ENCODE results near the gene TUBB4A.

TUBB4A gene

DNA sequence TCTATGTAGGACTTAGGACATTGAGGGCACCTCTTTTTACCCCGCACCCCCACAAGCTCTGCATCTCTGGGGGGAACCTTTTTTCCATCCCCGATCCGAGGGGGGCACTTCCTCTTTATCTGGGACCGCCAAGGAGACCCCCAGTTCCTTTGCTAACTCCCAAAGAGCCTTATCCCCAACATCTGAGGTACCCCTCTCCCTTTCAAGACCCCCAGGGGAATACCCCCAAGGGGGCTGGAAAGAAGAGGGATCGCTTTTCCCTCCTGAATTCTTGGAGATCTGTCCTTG is 29.8 kb upstream of the TUBB4A start:
- in situ Hi-C loops (cut with HindIII; ENCODE audit: low pct_unique_long_range_greater_than_20kb, low sequenced_read_pairs) = no loop called here
- no peak for TF ChIP-seq JUND (IDR thresholded peaks at IDR 0.05; ENCODE audit: low read depth)
- no peak for DNase-seq (ENCODE audit: low read depth in 1 of 2, low spot score in 1 of 2)

DNA sequence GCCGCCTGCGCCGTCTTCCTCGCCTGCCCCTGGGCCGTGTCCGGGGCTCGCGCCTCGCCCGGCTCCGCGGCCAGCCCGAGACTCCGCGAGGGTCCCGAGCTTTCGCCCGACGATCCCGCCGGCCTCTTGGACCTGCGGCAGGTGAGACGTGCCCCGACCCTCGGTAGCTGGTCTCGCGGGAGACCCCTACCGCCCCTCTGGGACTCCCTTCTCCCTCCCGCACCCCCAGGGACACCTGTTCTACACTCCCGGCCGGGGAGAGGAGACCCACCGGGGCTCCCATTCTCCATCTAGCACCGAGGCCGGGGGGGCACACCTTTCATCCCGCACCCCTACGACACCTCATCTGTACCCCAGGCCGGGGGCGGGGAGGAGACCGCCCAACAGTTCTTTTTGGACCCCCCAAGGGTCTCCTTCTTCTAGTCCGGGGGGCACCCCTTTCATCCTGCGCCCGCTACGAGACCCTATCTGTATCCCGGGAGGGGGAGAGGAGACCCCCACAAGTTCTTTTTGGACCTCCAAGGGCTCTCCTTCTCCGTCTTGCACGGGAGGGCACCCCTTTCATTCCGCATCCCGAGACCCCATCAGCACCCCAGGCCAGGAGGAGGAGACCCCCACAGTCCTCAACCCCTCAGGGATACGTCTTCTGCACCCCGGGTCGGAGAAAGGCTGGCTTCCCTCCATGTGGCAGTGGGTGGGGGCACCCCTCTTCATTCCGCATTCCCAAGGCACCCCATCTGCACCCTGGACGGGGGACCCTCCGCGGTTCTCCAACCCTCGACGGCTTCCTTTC is 29.2 kb upstream of the TUBB4A start:
- no peak for DNase-seq (ENCODE audit: low read depth in 1 of 2, low spot score in 1 of 2)
- in situ Hi-C loops (cut with HindIII; ENCODE audit: low pct_unique_long_range_greater_than_20kb, low sequenced_read_pairs) = no loop called here
- TF ChIP-seq JUND (IDR thresholded peaks at IDR 0.05; ENCODE audit: low read depth) = no peak

DNA sequence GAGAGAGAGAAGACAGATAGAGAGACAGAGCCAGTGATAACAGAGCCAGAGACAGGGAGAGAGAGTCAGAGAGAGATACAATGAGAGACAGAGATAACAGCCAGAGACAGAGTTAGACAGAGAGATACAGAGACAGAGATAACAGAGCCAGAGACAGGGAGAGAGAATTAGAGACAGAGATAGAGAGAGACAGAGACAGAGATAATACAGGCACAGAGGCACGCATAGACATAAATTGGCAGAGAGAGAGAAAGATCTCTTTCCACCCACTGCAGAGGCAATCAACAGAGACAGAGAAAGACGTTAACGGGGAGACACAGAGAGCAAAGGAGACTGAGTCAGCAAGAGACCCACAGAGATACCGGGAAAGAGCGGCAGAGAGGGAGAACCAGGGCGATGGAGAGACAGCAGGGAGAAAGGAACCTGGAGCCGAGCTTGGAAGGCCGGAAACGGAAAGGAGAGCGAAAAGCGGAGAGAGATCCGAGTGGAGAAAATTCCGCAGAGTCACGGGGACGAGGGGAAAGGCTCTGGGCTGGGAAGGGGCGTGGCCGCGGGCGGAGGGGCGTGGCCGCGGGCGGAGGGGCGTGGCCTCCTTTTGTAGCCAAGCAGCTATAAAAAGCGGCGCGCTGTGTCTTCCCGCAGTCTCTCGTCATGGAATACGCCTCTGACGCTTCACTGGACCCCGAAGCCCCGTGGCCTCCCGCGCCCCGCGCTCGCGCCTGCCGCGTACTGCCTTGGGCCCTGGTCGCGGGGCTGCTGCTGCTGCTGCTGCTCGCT is 28.5 kb upstream of the TUBB4A start, which contains the start of gene TNFSF9:
Gene TNFSF9 (plus strand): TSS at position 641 of the 777 bp plus-strand sequence. CDS start 11 bp downstream, at position 652.
- DNase-seq (ENCODE audit: low read depth in 1 of 2, low spot score in 1 of 2) = peak; percentile 90 to 93
- in situ Hi-C loops (cut with HindIII; ENCODE audit: low pct_unique_long_range_greater_than_20kb, low sequenced_read_pairs) = no loop called here
- TF ChIP-seq JUND (IDR thresholded peaks at IDR 0.05; ENCODE audit: low read depth) = no peak

DNA sequence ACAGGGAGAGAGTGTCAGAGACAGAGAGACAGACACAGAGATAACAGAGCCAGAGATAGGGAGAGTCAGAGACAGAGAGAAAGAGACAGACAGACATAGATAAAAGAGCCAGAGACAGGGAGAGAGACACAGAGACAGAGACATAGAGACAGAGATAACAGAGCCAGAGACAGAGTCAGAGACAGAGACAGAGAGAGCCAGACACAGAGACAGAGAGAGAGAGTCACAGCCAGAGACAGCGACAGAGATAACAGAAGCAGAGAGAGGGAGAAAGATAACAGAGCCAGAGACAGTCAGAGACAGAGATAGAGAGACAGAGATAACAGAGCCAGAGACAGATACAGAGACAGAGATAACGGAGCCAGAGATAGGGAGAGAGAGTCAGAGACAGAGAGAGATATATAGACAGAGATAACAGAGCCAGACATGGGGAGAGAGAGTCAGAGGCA is 27.9 kb upstream of the TUBB4A start:
- no peak for DNase-seq (ENCODE audit: low read depth in 1 of 2, low spot score in 1 of 2)
- TF ChIP-seq JUND (IDR thresholded peaks at IDR 0.05; ENCODE audit: low read depth) = no peak
- in situ Hi-C loops (cut with HindIII; ENCODE audit: low pct_unique_long_range_greater_than_20kb, low sequenced_read_pairs) = no loop called here

DNA sequence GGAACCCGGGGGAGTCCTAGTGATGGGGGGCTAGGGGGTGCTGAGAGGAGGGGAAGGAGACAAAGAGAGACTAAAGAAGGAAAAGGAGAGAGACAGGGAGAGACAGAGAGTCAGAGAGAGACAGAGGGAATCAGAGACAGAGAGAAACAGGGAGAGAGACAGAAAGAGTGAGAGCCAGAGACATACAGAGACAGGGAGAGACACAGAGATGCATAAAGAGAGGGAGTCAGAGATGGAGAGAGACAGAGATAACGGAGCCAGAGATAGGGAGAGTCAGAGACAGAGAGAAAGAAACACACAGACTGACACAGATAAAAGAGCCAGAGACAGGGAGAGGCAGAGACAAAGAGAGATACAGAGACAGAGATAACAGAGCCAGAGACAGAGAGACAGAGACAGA is 27.2 kb upstream of the TUBB4A start:
- in situ Hi-C loops (cut with HindIII; ENCODE audit: low pct_unique_long_range_greater_than_20kb, low sequenced_read_pairs) = no loop called here
- no peak for DNase-seq (ENCODE audit: low read depth in 1 of 2, low spot score in 1 of 2)
- no peak for TF ChIP-seq JUND (IDR thresholded peaks at IDR 0.05; ENCODE audit: low read depth)

DNA sequence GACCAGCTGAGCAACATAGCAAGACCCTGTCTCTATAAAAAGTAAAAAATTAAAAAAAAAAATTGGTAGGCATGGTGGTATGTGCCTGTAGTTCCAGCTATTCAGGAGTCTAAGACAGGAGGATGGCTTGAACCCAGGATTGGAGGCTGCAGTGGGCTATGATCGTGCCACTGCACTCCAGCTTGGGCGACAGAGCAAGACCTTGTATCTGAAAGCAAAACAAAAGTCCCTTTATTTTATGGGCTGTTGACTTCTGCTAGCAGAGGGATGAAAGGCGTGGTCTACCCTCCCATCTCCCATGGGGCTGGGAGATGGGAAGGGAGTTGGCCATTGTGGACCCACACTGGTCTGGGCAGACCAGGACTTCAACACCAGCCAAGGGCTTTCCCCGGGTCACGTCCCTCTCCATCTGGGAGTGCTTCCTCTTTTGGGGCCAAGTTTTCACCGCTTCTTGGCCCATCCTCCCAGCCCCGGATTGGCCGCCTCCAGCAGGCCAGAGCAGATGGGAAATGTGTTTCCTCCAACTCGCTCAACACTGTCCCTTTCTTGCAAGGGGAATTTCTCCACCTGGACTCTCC is 26.5 kb upstream of the TUBB4A start:
- TF ChIP-seq JUND (IDR thresholded peaks at IDR 0.05; ENCODE audit: low read depth) = no peak
- in situ Hi-C loops (cut with HindIII; ENCODE audit: low pct_unique_long_range_greater_than_20kb, low sequenced_read_pairs) = no loop called here
- no peak for DNase-seq (ENCODE audit: low read depth in 1 of 2, low spot score in 1 of 2)

DNA sequence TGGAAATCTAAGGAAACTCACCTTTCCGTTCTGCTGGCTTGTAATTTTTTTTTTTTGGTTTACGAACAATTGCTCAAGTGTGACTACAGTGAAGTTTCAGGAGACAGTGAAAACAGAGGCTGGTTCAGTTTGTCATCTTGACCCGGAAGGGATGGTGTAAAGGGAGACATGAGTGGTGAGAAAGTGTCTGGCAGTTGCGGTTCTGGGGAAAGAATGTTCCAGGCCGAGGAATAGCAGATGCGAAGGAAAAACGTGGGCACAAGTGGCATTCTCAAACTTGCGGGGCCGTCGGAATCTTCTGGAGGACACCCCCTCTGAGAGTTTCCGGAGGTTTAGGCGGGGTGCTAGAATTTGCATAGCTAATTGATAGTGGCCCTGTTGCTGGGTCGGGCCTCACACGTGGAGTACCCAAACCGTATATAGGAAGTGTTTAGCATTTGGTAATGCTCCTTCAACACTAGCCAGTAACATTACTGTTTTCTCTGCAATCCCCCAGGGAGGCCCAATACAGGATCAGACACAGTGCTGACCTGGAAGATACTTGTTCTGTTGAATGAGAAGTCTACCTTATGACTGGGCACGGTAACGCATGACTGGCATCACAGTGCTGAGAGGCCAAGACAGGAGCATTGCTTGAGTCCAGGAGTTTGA is 25.9 kb upstream of the TUBB4A start:
- no peak for TF ChIP-seq JUND (IDR thresholded peaks at IDR 0.05; ENCODE audit: low read depth)
- in situ Hi-C loops (cut with HindIII; ENCODE audit: low pct_unique_long_range_greater_than_20kb, low sequenced_read_pairs) = no loop called here
- no peak for DNase-seq (ENCODE audit: low read depth in 1 of 2, low spot score in 1 of 2)

DNA sequence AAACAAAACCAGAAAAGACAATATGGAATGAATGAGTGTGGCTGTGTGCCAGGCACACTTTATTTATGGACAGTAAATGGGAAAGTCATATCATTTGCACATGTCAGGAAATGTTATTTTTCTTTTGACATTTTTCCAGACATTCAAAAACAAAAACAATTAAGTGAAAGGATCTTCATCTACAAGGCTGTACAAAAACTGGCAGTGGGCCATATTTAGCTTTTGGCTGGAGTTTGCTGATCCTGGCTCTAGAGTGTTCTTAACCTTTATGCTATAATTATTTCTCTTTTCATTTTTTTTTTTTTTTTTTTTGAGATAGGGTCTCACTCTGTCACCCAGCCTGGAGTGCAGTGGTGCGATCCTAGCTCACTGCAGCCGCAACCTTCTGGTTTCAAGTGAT is 22.2 kb upstream of the TUBB4A start:
- in situ Hi-C loops (cut with HindIII; ENCODE audit: low pct_unique_long_range_greater_than_20kb, low sequenced_read_pairs) = no loop called here
- TF ChIP-seq JUND (IDR thresholded peaks at IDR 0.05; ENCODE audit: low read depth) = no peak
- no peak for DNase-seq (ENCODE audit: low read depth in 1 of 2, low spot score in 1 of 2)

DNA sequence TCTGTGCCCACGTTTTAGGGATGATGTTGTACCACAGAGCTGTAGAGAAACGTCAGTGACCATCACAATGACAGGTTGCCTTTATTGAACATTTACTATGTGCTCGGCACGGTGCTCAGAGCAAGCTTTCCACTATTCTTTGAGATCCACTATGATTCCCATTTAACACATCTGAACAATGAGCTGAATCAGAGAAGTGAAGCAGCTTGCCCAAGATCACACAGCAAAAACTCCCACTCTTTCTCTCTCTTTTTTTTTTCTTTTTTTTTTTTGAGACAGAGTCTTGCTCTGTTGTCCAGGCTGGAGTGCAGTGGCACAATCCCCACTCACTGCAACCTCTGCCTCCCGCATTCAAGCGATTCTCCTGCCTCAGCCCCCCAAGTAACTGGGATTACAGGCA is 20.6 kb upstream of the TUBB4A start:
- in situ Hi-C loops (cut with HindIII; ENCODE audit: low pct_unique_long_range_greater_than_20kb, low sequenced_read_pairs) = no loop called here
- TF ChIP-seq JUND (IDR thresholded peaks at IDR 0.05; ENCODE audit: low read depth) = no peak
- DNase-seq (ENCODE audit: low read depth in 1 of 2, low spot score in 1 of 2) = no peak

DNA sequence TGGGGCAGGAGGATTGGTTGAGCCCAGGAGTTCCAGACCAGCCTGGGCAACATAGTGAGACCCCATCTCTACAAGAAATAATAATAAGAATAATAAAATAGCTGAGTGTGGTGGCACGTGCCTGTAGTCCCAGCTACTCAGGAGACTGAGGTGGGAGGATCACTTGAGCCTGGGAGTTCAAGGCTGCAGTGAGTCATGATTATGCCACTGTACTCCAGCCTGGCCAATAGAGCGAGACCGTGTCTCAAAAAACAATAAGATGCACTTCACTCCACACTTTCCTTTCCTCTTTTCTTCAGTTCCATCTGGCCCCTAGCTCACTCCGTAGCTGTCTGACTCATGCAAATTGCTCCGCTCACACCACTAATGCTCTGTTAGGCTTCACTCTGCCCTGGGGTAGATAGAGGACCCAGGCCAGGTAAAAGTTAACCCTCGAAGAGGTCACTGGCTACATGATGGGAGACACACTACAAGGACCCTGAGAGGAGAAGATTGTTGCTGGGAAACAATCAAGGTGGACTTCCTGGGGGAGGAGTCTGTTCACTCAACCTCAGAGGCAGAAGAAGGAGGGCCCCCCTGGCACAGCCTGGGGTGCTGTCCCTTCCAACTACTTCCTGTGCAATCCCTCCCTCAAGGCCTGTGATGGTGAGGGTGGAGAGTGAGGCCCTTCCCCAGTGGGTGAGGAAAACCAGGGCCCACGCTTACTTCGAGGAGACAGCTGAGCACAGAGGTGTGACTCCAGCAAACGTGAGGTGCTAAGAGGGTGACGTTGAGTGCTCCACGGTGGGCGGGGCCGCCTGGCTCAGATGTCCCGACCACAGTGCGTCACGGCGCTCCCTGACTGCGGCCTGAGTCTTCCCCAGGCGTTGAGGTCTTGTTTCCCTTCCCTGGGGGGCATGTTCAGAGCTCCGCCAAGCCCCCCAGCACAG is 19.9 kb upstream of the TUBB4A start:
- no peak for TF ChIP-seq JUND (IDR thresholded peaks at IDR 0.05; ENCODE audit: low read depth)
- DNase-seq (ENCODE audit: low read depth in 1 of 2, low spot score in 1 of 2) = no peak
- in situ Hi-C loops (cut with HindIII; ENCODE audit: low pct_unique_long_range_greater_than_20kb, low sequenced_read_pairs) = no loop called here

DNA sequence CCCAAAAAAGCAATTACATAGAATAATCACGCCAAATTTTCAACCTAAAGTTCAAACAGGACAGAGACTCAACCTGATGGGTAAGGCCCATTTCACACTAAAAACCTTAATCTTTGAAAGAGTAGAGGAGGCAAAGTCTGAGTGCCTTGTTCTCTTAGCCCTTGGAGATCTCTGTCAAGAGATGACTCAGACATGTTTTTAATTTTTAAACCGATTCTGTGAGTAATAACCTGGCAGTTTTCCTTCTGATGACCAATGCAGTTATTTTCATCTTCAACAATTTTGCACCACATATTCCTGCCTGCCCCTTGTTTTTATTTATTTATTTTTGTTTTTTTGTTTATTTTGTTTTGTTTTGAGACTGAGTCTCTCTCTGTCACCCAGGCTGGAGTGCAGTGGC is 17.2 kb upstream of the TUBB4A start:
- no peak for TF ChIP-seq JUND (IDR thresholded peaks at IDR 0.05; ENCODE audit: low read depth)
- no peak for DNase-seq (ENCODE audit: low read depth in 1 of 2, low spot score in 1 of 2)
- in situ Hi-C loops (cut with HindIII; ENCODE audit: low pct_unique_long_range_greater_than_20kb, low sequenced_read_pairs) = no loop called here

Measured in T47D (cell line).